K562 (cell line): ENCODE measurements around the gene AKR1A1. TPM values are rescaled to one million over a fixed set of nuclear protein-coding genes. Genes with fewer than 3 reads are reported as not detected.
A peak's percentile ranks its signal among the peaks of the same experiment; 100 is the strongest.

Experiments used
- ATAC-seq: fragments of 200-7000 bp; cut with Tn5 transposase; 3 replicates; pipeline ENCODE4 v1.9.1; 2020; ENCODE audit warnings: moderate library complexity
- BruUV-seq: library from RNA; stranded (reverse); fragments of 400-500 nt; replicated peaks from 2 replicates; lab custom pipeline; 2021; lab: Mats Ljungman, UMichigan
- CTCF ChIA-PET: fragments of 300-600 bp; formaldehyde crosslinking; extraction: SDS; loops from one replicate; lab custom pipeline; 2021; ENCODE audit warnings: low intra/inter-chr PET ratio; lab: Yijun Ruan, JAX
- POLR2A ChIA-PET: fragments of 300-600, 350-650 bp; sonication (Branson Sonifier 250); formaldehyde crosslinking; extraction: SDS; loops from one replicate; lab custom pipeline; 2021; ENCODE audit warnings: antibody characterized with exemption, inconsistent platforms; lab: Yijun Ruan, JAX
- DNase-seq, 4 experiments: peaks; one replicate each; pipeline versions ENCODE4 v3.0.0 to v3.0.0-alpha.2; 2011 to 2018; ENCODE audit warnings: low spot score in 3 of 4, mixed read lengths in 3 of 4; ENCODE audit errors: extremely low read depth in 1 of 4
- FAIRE-seq: peaks from 2 replicates; lab custom pipeline; 2011; peaks lifted over from hg19 to GRCh38; lab: Jason Lieb, UNC
- H2AFZ ChIP-seq: 2 replicates; pipeline ENCODE4 v1.6.0; 2011; ENCODE audit warnings: low read depth, low read length, control low read depth, inconsistent platforms
- H3K27ac ChIP-seq: fragments of 200-600 bp; 3 replicates; pipeline ENCODE4 v1.8.0; 2011; ENCODE audit warnings: low read depth, mild to moderate bottlenecking, control low read depth, inconsistent platforms, low read length, moderate library complexity, mixed read lengths; ENCODE audit errors: extremely low read depth
- H3K27me3 ChIP-seq, 2 experiments: fragments of 300-600 bp in 1 of 2; 2 replicates in 1 of 2; 3 replicates in 1 of 2; pipeline versions ENCODE4 v1.6.0 to v1.8.0; 2011; ENCODE audit warnings: inconsistent platforms in 2 of 2, low read length in 2 of 2, mild to moderate bottlenecking in 1 of 2, mixed read lengths in 1 of 2, moderate library complexity in 1 of 2; ENCODE audit not compliant: control insufficient read depth in 2 of 2, insufficient read depth in 2 of 2
- H3K36me3 ChIP-seq: fragments of 300-600 bp; 3 replicates; pipeline ENCODE4 v1.8.0; 2011; ENCODE audit warnings: mild to moderate bottlenecking, low read length, inconsistent platforms; ENCODE audit not compliant: control insufficient read depth, insufficient read depth
- H3K4me1 ChIP-seq, 2 experiments: fragments of 200-600 bp in 1 of 2; replicated peaks in 1 of 2; 2 replicates in 1 of 2; 3 replicates in 1 of 2; pipeline versions ENCODE4 v1.5.1 to v1.8.0; 2011; ENCODE audit warnings: inconsistent platforms in 2 of 2, low read length in 2 of 2, mild to moderate bottlenecking in 1 of 2, mixed read lengths in 1 of 2, moderate library complexity in 1 of 2; ENCODE audit not compliant: control insufficient read depth in 2 of 2, insufficient read depth in 2 of 2
- H3K4me2 ChIP-seq: 2 replicates; pipeline ENCODE4 v1.6.1; 2011; ENCODE audit warnings: low read length, control low read depth, inconsistent platforms, mixed read lengths; ENCODE audit not compliant: insufficient read depth
- H3K4me3 ChIP-seq: fragments of 200-600 bp; sonication (generic), shearing (Covaris generic); 2 replicates; pipeline ENCODE4 v1.5.1; 2016; ENCODE audit warnings: control low read depth, inconsistent platforms
- H3K79me2 ChIP-seq: fragments of 200-600 bp; 3 replicates; pipeline ENCODE4 v1.8.0; 2011; ENCODE audit warnings: low read length, inconsistent platforms; ENCODE audit not compliant: control insufficient read depth, insufficient read depth
- H3K9ac ChIP-seq, 2 experiments: 2 replicates each; pipeline versions ENCODE4 v1.6.0 to v1.6.1; 2011; ENCODE audit warnings: low read depth in 2 of 2, low read length in 2 of 2, control low read depth in 1 of 2, inconsistent platforms in 1 of 2, mild to moderate bottlenecking in 1 of 2, mixed read lengths in 1 of 2; ENCODE audit not compliant: insufficient read depth in 1 of 2
- H3K9me1 ChIP-seq: one replicate; pipeline ENCODE4 v1.6.0; 2011; ENCODE audit warnings: inconsistent platforms, mild to moderate bottlenecking, low read length, moderate library complexity; ENCODE audit not compliant: control insufficient read depth, insufficient read depth
- H3K9me3 ChIP-seq: replicated peaks from 2 replicates; pipeline ENCODE4 v1.5.1; 2011; ENCODE audit warnings: low read depth, low read length, inconsistent platforms; ENCODE audit not compliant: control insufficient read depth, insufficient read depth
- H4K20me1 ChIP-seq: replicated peaks from 2 replicates; pipeline ENCODE4 v1.6.1; 2011; ENCODE audit warnings: low read length, inconsistent platforms, mixed read lengths; ENCODE audit not compliant: control insufficient read depth, insufficient read depth
- CHD2 ChIP-seq: IDR thresholded peaks from 2 replicates; pipeline ENCODE4 v1.6.1; 2011; ENCODE audit warnings: low read depth, low read length
- DDX20 ChIP-seq: fragments of 450-650 bp; IDR thresholded peaks from 2 replicates; pipeline ENCODE4 v1.6.1; 2016; ENCODE audit warnings: missing genetic modification characterization, low read depth, mild to moderate bottlenecking, missing compliant biosample characterization, moderate library complexity
- ELF4 ChIP-seq: fragments of 450-650 bp; formaldehyde crosslinking; IDR thresholded peaks from 2 replicates; pipeline ENCODE4 v1.4.0; 2022; ENCODE audit warnings: missing genetic modification characterization
- ELK3 ChIP-seq: fragments of 450-650 bp; formaldehyde crosslinking; IDR thresholded peaks from 2 replicates; pipeline ENCODE4 v1.4.0; 2020; ENCODE audit warnings: mild to moderate bottlenecking
- EP300 ChIP-seq: IDR thresholded peaks from 2 replicates; pipeline ENCODE4 v1.6.1; 2012; ENCODE audit warnings: low read length, improper control_type of control experiment
- FOXK2 ChIP-seq, 2 experiments: fragments of 450-650 bp; IDR thresholded peaks in 1 of 2; conservative IDR thresholded peaks in 1 of 2; 2 replicates each; pipeline ENCODE4 v1.6.1; 2016; ENCODE audit warnings: low read depth in 2 of 2, mild to moderate bottlenecking in 1 of 2
- GABPA ChIP-seq: fragments of 200-800 bp; sonication (Bioruptor generic); conservative IDR thresholded peaks from 2 replicates; pipeline ENCODE4 v1.6.1; 2016; ENCODE audit warnings: low read depth, missing genetic modification characterization, missing compliant biosample characterization
- HEY1 ChIP-seq: fragments of 250-450 bp; sonication (Bioruptor Pico); IDR thresholded peaks from 2 replicates; pipeline ENCODE4 v1.5.0; 2020; ENCODE audit warnings: mild to moderate bottlenecking, moderate library complexity, borderline replicate concordance
- HLTF ChIP-seq: fragments of 450-650 bp; IDR thresholded peaks from 2 replicates; pipeline ENCODE4 v1.6.1; 2016
- HOMEZ ChIP-seq: fragments of 250-450 bp; sonication (Bioruptor Pico); IDR thresholded peaks from 2 replicates; pipeline ENCODE4 v1.4.0; 2020; ENCODE audit warnings: mild to moderate bottlenecking, moderate library complexity
- KDM1A ChIP-seq, 2 experiments: fragments of 450-650 bp; IDR thresholded peaks; 2 replicates each; pipeline ENCODE4 v1.6.1; 2016; ENCODE audit warnings: mild to moderate bottlenecking in 2 of 2
- MECOM ChIP-seq: fragments of 250-450 bp; sonication (Bioruptor Pico); IDR thresholded peaks from 2 replicates; pipeline ENCODE4 v1.8.0; 2022; ENCODE audit warnings: inconsistent platforms
- MITF ChIP-seq: IDR thresholded peaks from 2 replicates; pipeline ENCODE4 v1.6.1; 2014; ENCODE audit warnings: antibody characterized with exemption
- NFRKB ChIP-seq: fragments of 450-650 bp; IDR thresholded peaks from 2 replicates; pipeline ENCODE4 v1.6.1; 2016; ENCODE audit warnings: low read depth
- NR1H2 ChIP-seq: sonication (generic); formaldehyde crosslinking; IDR thresholded peaks from 2 replicates; pipeline ENCODE4 v1.4.0; 2020; ENCODE audit warnings: mild to moderate bottlenecking, missing genetic modification reagents
- PHF20 ChIP-seq: fragments of 450-650 bp; IDR thresholded peaks from 2 replicates; pipeline ENCODE4 v1.6.1; 2018; ENCODE audit not compliant: partially characterized antibody
- POLR2H ChIP-seq: IDR thresholded peaks from 2 replicates; pipeline ENCODE4 v1.6.1; 2016; ENCODE audit warnings: missing genetic modification characterization, low read depth, mild to moderate bottlenecking, control low read depth, missing compliant biosample characterization, moderate library complexity
- RBM15 ChIP-seq: fragments of 200-400 bp; formaldehyde crosslinking; IDR thresholded peaks from 2 replicates; pipeline ENCODE4 v1.6.1; 2018; ENCODE audit warnings: mild to moderate bottlenecking, low read length, moderate library complexity; ENCODE audit not compliant: insufficient read depth
- SIN3A ChIP-seq, 2 experiments: fragments of 150-350 bp in 1 of 2; IDR thresholded peaks; 2 replicates each; pipeline ENCODE4 v1.6.1; 2011 to 2016; ENCODE audit warnings: borderline replicate concordance in 2 of 2, low read depth in 2 of 2, low read length in 2 of 2, mild to moderate bottlenecking in 2 of 2, moderate library complexity in 2 of 2; ENCODE audit not compliant: control insufficient read depth in 1 of 2
- SMARCC2 ChIP-seq: fragments of 450-650 bp; IDR thresholded peaks from 2 replicates; pipeline ENCODE4 v1.6.1; 2017; ENCODE audit warnings: antibody characterized with exemption, moderate library complexity, mild to moderate bottlenecking, low read depth
- XRCC4 ChIP-seq: IDR thresholded peaks from one replicate; pipeline ENCODE4 v1.6.1; 2011; ENCODE audit not compliant: insufficient read depth, insufficient read length; ENCODE audit errors: extremely low read depth
- WGBS: fragments of 100-300 bp; shearing (Covaris generic); methylation state at CpG from one replicate; pipeline ENCODE4 v1.1.6; 2016; ENCODE audit warnings: low coverage, mixed read lengths; ENCODE audit not compliant: insufficient coverage; ENCODE audit errors: missing lambda C conversion rate; 5-methylcytosine and 5-hydroxymethylcytosine counted together
- in situ Hi-C: fragments of 300-500 bp; cut with MboI; formaldehyde crosslinking; loops from 4 replicates; pipeline ENCODE4 v1.15.0; 2018; ENCODE audit warnings: inconsistent platforms, mixed read lengths
- intact Hi-C: fragments of 100-400 bp; cut with micrococcal nuclease; formaldehyde crosslinking; loops from 2 replicates; pipeline ENCODE4 v1.14.2; 2022
- polyA plus RNA-seq, 8 experiments: library from polyadenylated mRNA; depleted of rRNA in 4 of 8; stranded (reverse) in 5 of 8; unstranded in 3 of 8; fragments of >200 nt; fragmentation: Nextera tagmentation in 2 of 8; fragmentation: Illumina TruSeq in 1 of 8; extraction: Ambion mirVana in 2 of 8; extraction: Trizol in 1 of 8; gene quantifications; 2 replicates each; pipeline versions ENCODE4 v1.2.1 to v1.2.3, GENCODE V29; 2011 to 2014; ENCODE audit warnings: inconsistent platforms in 1 of 8, missing spikeins in 1 of 8
- total RNA-seq, 7 experiments: library from RNA; depleted of rRNA in 6 of 7; stranded (reverse); fragments of >200 nt in 6 of 7; fragmentation: Illumina TruSeq in 2 of 7; extraction: Trizol in 2 of 7; gene quantifications; 2 replicates each; pipeline versions ENCODE4 v1.2.1 to v1.2.3, GENCODE V29; 2011 to 2021; ENCODE audit warnings: low replicate concordance in 1 of 7

AKR1A1 gene
- total and polyA plus RNA-seq, 9 of the 15 experiments (the other 6 are each of a cell fraction or from before 2014, with no cell fraction given), result 68.6 to 211 (median 132) TPM

DNA sequence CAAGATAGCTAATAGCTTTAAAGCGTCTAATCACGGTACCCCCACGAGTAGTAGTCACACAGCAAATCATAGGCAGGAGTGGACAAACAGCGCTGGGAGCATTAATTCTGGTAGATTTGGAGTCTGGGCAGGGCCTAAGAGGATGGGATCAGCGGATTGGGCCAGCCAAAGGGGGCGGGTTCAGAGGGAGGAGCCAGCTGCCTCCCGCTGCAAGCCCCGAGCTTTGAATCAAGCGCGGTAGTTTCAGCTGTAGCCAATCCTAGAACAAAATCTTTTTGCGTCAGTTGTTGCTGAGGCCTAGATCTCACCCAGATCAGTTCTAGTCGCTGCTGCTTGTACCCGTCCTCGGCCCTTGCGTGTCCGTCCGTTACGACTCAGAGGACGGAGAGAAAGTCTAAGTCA, 32.6 kb downstream of the AKR1A1 start:
- DNase-seq (peak; percentile 98 to 100 (median 98)), ATAC-seq (peak; percentile 91), FAIRE-seq (peak; percentile 99)
- in situ Hi-C loops, result no loop called here
- peaks cover 48% of the 10 kb centered on the region for H3K79me2 ChIP-seq
- under 1% methylated on average over 19 of the region's 19 CpGs for WGBS
- H3K27me3 ChIP-seq, result no peaks in the 10 kb centered on the region
- H2AFZ ChIP-seq, result peak overlapping the region; percentile 100
- ChIA-PET CTCF (no interaction called here), POLR2A (interaction anchor here (0.6 to 10.2 kb wide), 25 partner anchors 9 to 858 kb away, joined by 3 to 142 read pairs (median 6); partner anchors contain the start of genes AKR1A1, CCDC163, MMACHC and MUTYH)
- H3K4me1 ChIP-seq, result peaks cover 6 to 21% of the 10 kb centered on the region in 2 experiments; a peak in 4 of 5 replicates
- H3K36me3 ChIP-seq, result peaks cover 33% of the 10 kb centered on the region
- peak overlapping the region; percentile 99 for H3K4me2 ChIP-seq
- H3K27ac ChIP-seq, result peak overlapping the region; percentile 97
- H3K9me3 ChIP-seq, result no peaks in the 10 kb centered on the region
- intact Hi-C loops, result loop anchor here (5.0 kb wide), 2 partner anchors 104 to 169 kb away; partner anchors contain the start of genes GPBP1L1, IPP and TMEM69
- H3K4me3 ChIP-seq, result peak overlapping the region; percentile 88
- TSS peak; percentile 78 for BruUV-seq
- peak overlapping the region; percentile 99 to 100 for H3K9ac ChIP-seq
- H4K20me1 ChIP-seq, result peaks cover 28% of the 10 kb centered on the region
- H3K9me1 ChIP-seq, result peaks cover 3% of the 10 kb centered on the region
- TF ChIP-seq RBM15 (no peak), EP300 (no peak), GABPA (tag) (no peak), NR1H2 (CRISPR knock-in tag) (no peak), NFRKB (no peak), SIN3A (IDR thresholded peaks at IDR 0.05; ENCODE audit: borderline replicate concordance in 2 of 2, control insufficient read depth in 1 of 2, low read depth in 2 of 2, low read length in 2 of 2) (no peak), PHF20 (no peak), HLTF (no peak), KDM1A (IDR thresholded peaks at IDR 0.05) (no peak), SMARCC2 (no peak), FOXK2 (conservative IDR thresholded peaks at IDR 0.05 in 1 of 2, IDR thresholded peaks at IDR 0.05 in 1 of 2; ENCODE audit: low read depth in 2 of 2) (no peak), MECOM (CRISPR knock-in tag) (no peak), XRCC4 (no peak), ELF4 (no peak), CHD2 (peak; percentile 54; the same call in 1 of the 2 replicates), HOMEZ (CRISPR knock-in tag) (no peak), ELK3 (no peak), MITF (no peak), DDX20 (no peak), POLR2H (tag) (no peak), HEY1 (CRISPR knock-in tag) (no peak)
